ENCODE measurements around the gene RIPOR2.
A peak's percentile ranks its signal among the peaks of the same experiment; 100 is the strongest.

RIPOR2 gene

DNA sequence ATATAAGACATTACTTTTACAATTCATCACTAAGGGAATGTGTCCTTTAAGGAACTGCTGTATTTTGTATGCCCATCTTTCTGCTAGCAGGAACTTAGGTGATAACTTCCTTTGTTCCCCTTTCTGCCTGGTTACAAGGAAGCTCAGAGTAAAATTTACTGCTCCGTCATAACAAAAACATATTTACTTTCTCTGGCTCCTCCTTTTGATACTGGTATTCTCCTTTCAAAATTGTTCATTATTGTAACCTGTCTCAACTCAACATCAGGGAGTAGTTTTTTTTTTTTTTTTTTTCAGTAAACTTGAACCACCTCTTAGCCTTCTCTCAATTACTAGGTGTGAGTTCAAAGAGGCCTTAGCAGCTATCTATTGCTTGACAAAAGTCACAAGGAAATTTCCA lies 37.1 kb downstream of the RIPOR2 start:
- WGBS (ENCODE audit: insufficient coverage): no CpG with 5 or more reads among the region's 1 CpG
- peak in 2 of 3 donors; percentile 21 to 51 for DNase-seq
- no peak overlapping the region for H3K4me3 ChIP-seq (ENCODE audit: control insufficient read depth in 1 of 7, extremely low read depth in 1 of 7, insufficient read depth in 4 of 7, low read depth in 2 of 7, low read length in 6 of 7)
- ChIA-PET CTCF (interaction anchor here (0.7 to 3.5 kb wide), 10 partner anchors 9 to 169 kb away, joined by 3 to 23 read pairs (median 3); no protein-coding TSS in a partner anchor), POLR2A (interaction anchor here (1.2 kb wide), 1 partner anchor 12 kb away, joined by 4 read pairs; no protein-coding TSS in a partner anchor)
- peaks cover 0 to 5% (median 0%) of the 10 kb centered on the region in 5 experiments for H3K9me3 ChIP-seq (ENCODE audit: control extremely low read depth in 1 of 5, control insufficient read depth in 4 of 5, insufficient read depth in 2 of 5, low read depth in 1 of 5, low read length in 4 of 5)
- no peaks in the 10 kb centered on the region for H3K27me3 ChIP-seq (replicated peaks in 2 of 5; ENCODE audit: control insufficient read depth in 4 of 5, insufficient read depth in 5 of 5, low read length in 4 of 5)
- H3K4me1 ChIP-seq (ENCODE audit: control extremely low read depth in 1 of 4, control insufficient read depth in 4 of 4, insufficient read depth in 4 of 4, low read length in 3 of 4): peaks cover 0 to 18% (median 2%) of the 10 kb centered on the region in 4 experiments
- no peak overlapping the region for H3K27ac ChIP-seq (ENCODE audit: insufficient read depth in 1 of 2, low read depth in 1 of 2, low read length in 2 of 2, poor library complexity in 1 of 2, severe bottlenecking in 2 of 2)
- H3K36me3 ChIP-seq (ENCODE audit: control insufficient read depth in 4 of 4, insufficient read depth in 4 of 4, low read length in 3 of 4): peaks cover under 1 to 6% (median 4%) of the 10 kb centered on the region in 4 experiments

DNA sequence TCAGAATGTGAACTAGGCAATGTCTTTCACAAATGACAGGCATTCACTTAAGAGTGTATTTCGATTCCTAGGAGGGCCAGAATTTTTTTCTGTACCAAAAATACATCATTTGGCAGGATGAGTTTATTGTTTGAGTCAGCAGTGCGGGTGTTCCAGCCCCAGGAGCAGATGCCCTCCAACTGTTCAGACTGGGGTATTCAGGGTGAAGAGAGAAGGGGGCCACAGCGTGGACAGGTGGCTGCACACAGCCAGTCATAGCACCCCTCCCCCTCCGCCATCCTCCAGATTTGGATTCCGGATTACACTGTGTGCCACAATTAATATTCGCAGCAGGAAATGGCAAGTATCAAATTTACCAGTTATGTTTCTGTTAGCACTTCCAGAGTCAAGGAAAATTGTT lies 38.6 kb downstream of the RIPOR2 start:
- Histone ChIP-seq H3K4me1 (ENCODE audit: control extremely low read depth in 1 of 4, control insufficient read depth in 4 of 4, insufficient read depth in 4 of 4, low read length in 3 of 4) (peaks cover 0 to 15% (median 2%) of the 10 kb centered on the region in 4 experiments), H3K27me3 (replicated peaks in 2 of 5; ENCODE audit: control insufficient read depth in 4 of 5, insufficient read depth in 5 of 5, low read length in 4 of 5) (no peaks in the 10 kb centered on the region), H3K4me3 (ENCODE audit: control insufficient read depth in 1 of 7, extremely low read depth in 1 of 7, insufficient read depth in 4 of 7, low read depth in 2 of 7, low read length in 6 of 7) (no peak overlapping the region), H3K36me3 (ENCODE audit: control insufficient read depth in 4 of 4, insufficient read depth in 4 of 4, low read length in 3 of 4) (peaks cover 0 to 2% (median under 1%) of the 10 kb centered on the region in 4 experiments), H3K9me3 (ENCODE audit: control extremely low read depth in 1 of 5, control insufficient read depth in 4 of 5, insufficient read depth in 2 of 5, low read depth in 1 of 5, low read length in 4 of 5) (no peaks in the 10 kb centered on the region), H3K27ac (ENCODE audit: insufficient read depth in 1 of 2, low read depth in 1 of 2, low read length in 2 of 2, poor library complexity in 1 of 2, severe bottlenecking in 2 of 2) (no peak overlapping the region)
- 97% methylated on average over 6 of the region's 6 CpGs for WGBS (ENCODE audit: insufficient coverage)
- CTCF ChIA-PET: no interaction called here
- POLR2A ChIA-PET: no interaction called here
- no peak for DNase-seq

- ChIA-PET POLR2A (no interaction called here), CTCF (interaction anchor here (0.7 kb wide), 1 partner anchor 44 kb away, joined by 3 read pairs; no protein-coding TSS in a partner anchor)
- no peaks in the 10 kb centered on the region for H3K4me1 ChIP-seq (ENCODE audit: control extremely low read depth in 1 of 4, control insufficient read depth in 4 of 4, insufficient read depth in 4 of 4, low read length in 3 of 4)
- no peaks in the 10 kb centered on the region for H3K9me3 ChIP-seq (ENCODE audit: control extremely low read depth in 1 of 5, control insufficient read depth in 4 of 5, insufficient read depth in 2 of 5, low read depth in 1 of 5, low read length in 4 of 5)
- H3K27ac ChIP-seq (ENCODE audit: insufficient read depth in 1 of 2, low read depth in 1 of 2, low read length in 2 of 2, poor library complexity in 1 of 2, severe bottlenecking in 2 of 2): no peak overlapping the region
- peaks cover 0 to 2% (median 0%) of the 10 kb centered on the region in 4 experiments for H3K36me3 ChIP-seq (ENCODE audit: control insufficient read depth in 4 of 4, insufficient read depth in 4 of 4, low read length in 3 of 4)
- no peak for DNase-seq
- WGBS (ENCODE audit: insufficient coverage): 100% methylated on average over 1 of the region's 1 CpG
- H3K4me3 ChIP-seq (ENCODE audit: control insufficient read depth in 1 of 7, extremely low read depth in 1 of 7, insufficient read depth in 4 of 7, low read depth in 2 of 7, low read length in 6 of 7): no peak overlapping the region
- no peaks in the 10 kb centered on the region for H3K27me3 ChIP-seq (replicated peaks in 2 of 5; ENCODE audit: control insufficient read depth in 4 of 5, insufficient read depth in 5 of 5, low read length in 4 of 5)
Measured at GRCh38 chr6:24893342-24893850, 42.4 kb downstream of the RIPOR2 start.

DNA sequence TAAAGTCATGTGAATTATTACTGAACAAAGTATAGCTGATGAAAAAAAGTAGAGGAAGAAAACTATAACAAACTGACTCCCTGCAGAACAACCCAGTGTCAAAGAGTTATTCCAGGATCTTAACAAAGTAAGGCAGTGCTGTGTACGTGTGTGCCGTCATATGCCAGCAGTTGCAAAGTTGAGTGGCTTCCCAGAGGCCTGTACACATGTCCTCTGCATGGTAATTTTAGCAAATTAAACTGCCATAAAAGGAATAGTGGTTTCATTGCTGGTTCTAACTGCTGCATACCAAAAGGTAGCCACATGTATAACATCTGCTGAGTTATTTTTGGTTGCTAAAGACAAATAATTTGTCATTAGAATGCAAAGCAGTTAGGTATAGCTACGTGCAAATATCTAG lies 44.8 kb downstream of the RIPOR2 start:
- 94% methylated on average over 2 of the region's 3 CpGs for WGBS (ENCODE audit: insufficient coverage)
- ChIA-PET POLR2A (no interaction called here), CTCF (interaction anchor here (0.5 to 1.6 kb wide), 3 partner anchors 45 to 100 kb away, joined by 3 to 5 read pairs (median 3); partner anchors contain the start of gene RIPOR2)
- H3K27me3 ChIP-seq (replicated peaks in 2 of 5; ENCODE audit: control insufficient read depth in 4 of 5, insufficient read depth in 5 of 5, low read length in 4 of 5): no peaks in the 10 kb centered on the region
- H3K4me1 ChIP-seq (ENCODE audit: control extremely low read depth in 1 of 4, control insufficient read depth in 4 of 4, insufficient read depth in 4 of 4, low read length in 3 of 4): peaks cover 0 to 2% (median 0%) of the 10 kb centered on the region in 4 experiments
- DNase-seq: no peak
- H3K36me3 ChIP-seq (ENCODE audit: control insufficient read depth in 4 of 4, insufficient read depth in 4 of 4, low read length in 3 of 4): peaks cover 0 to 7% (median 3%) of the 10 kb centered on the region in 4 experiments
- H3K27ac ChIP-seq (ENCODE audit: insufficient read depth in 1 of 2, low read depth in 1 of 2, low read length in 2 of 2, poor library complexity in 1 of 2, severe bottlenecking in 2 of 2): no peak overlapping the region
- H3K9me3 ChIP-seq (ENCODE audit: control extremely low read depth in 1 of 5, control insufficient read depth in 4 of 5, insufficient read depth in 2 of 5, low read depth in 1 of 5, low read length in 4 of 5): no peaks in the 10 kb centered on the region
- H3K4me3 ChIP-seq (ENCODE audit: control insufficient read depth in 1 of 7, extremely low read depth in 1 of 7, insufficient read depth in 4 of 7, low read depth in 2 of 7, low read length in 6 of 7): no peak overlapping the region

DNA sequence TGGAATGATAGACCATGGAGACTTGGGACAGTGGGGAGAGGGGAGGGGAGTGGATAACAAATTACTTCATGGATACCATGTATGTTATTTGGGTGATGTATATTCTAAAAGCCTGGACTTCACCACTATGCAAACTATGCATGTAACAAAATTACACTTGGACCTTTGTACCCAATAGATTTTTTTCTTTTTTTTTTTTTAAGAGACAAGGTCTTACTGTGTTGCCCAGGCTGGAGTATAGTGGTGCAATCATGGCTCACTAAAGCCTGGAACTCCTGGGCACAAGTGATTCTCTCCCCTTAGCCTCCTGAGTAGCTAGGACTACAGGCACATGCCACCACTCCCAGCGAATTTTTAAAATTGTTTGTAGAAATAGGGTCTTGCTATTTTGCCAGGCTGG lies 45.3 kb downstream of the RIPOR2 start:
- Histone ChIP-seq H3K27ac (ENCODE audit: insufficient read depth in 1 of 2, low read depth in 1 of 2, low read length in 2 of 2, poor library complexity in 1 of 2, severe bottlenecking in 2 of 2) (no peak overlapping the region), H3K36me3 (ENCODE audit: control insufficient read depth in 4 of 4, insufficient read depth in 4 of 4, low read length in 3 of 4) (peaks cover 0 to 7% (median 3%) of the 10 kb centered on the region in 4 experiments), H3K9me3 (ENCODE audit: control extremely low read depth in 1 of 5, control insufficient read depth in 4 of 5, insufficient read depth in 2 of 5, low read depth in 1 of 5, low read length in 4 of 5) (no peaks in the 10 kb centered on the region), H3K4me1 (ENCODE audit: control extremely low read depth in 1 of 4, control insufficient read depth in 4 of 4, insufficient read depth in 4 of 4, low read length in 3 of 4) (peaks cover 0 to 2% (median 0%) of the 10 kb centered on the region in 4 experiments), H3K27me3 (replicated peaks in 2 of 5; ENCODE audit: control insufficient read depth in 4 of 5, insufficient read depth in 5 of 5, low read length in 4 of 5) (no peaks in the 10 kb centered on the region), H3K4me3 (ENCODE audit: control insufficient read depth in 1 of 7, extremely low read depth in 1 of 7, insufficient read depth in 4 of 7, low read depth in 2 of 7, low read length in 6 of 7) (no peak overlapping the region)
- WGBS (ENCODE audit: insufficient coverage): no CpG with 5 or more reads among the region's 1 CpG
- ChIA-PET POLR2A (no interaction called here), CTCF (interaction anchor here (0.5 to 1.6 kb wide), 3 partner anchors 46 to 100 kb away, joined by 3 to 5 read pairs (median 3); partner anchors contain the start of gene RIPOR2)
- DNase-seq: no peak

- POLR2A ChIA-PET: interaction anchor here (0.6 kb wide), 1 partner anchor 369 kb away, joined by 3 read pairs; no protein-coding TSS in a partner anchor
- Histone ChIP-seq H3K4me1 (ENCODE audit: control extremely low read depth in 1 of 4, control insufficient read depth in 4 of 4, insufficient read depth in 4 of 4, low read length in 3 of 4) (peaks cover 0 to 2% (median 0%) of the 10 kb centered on the region in 4 experiments), H3K36me3 (ENCODE audit: control insufficient read depth in 4 of 4, insufficient read depth in 4 of 4, low read length in 3 of 4) (peaks cover 0 to 7% (median 3%) of the 10 kb centered on the region in 4 experiments), H3K4me3 (ENCODE audit: control insufficient read depth in 1 of 7, extremely low read depth in 1 of 7, insufficient read depth in 4 of 7, low read depth in 2 of 7, low read length in 6 of 7) (no peak overlapping the region), H3K27me3 (replicated peaks in 2 of 5; ENCODE audit: control insufficient read depth in 4 of 5, insufficient read depth in 5 of 5, low read length in 4 of 5) (no peaks in the 10 kb centered on the region), H3K9me3 (ENCODE audit: control extremely low read depth in 1 of 5, control insufficient read depth in 4 of 5, insufficient read depth in 2 of 5, low read depth in 1 of 5, low read length in 4 of 5) (no peaks in the 10 kb centered on the region), H3K27ac (ENCODE audit: insufficient read depth in 1 of 2, low read depth in 1 of 2, low read length in 2 of 2, poor library complexity in 1 of 2, severe bottlenecking in 2 of 2) (no peak overlapping the region)
- DNase-seq: no peak
- no CpG with 5 or more reads among the region's 5 CpGs for WGBS (ENCODE audit: insufficient coverage)
- CTCF ChIA-PET: interaction anchor here (1.0 to 2.4 kb wide), 9 partner anchors 9 to 102 kb away, joined by 3 to 12 read pairs (median 6); no protein-coding TSS in a partner anchor
Measured at GRCh38 chr6:24888715-24889370, 46.9 kb downstream of the RIPOR2 start.

Data from common myeloid progenitor, CD34-positive (primary cell).